ENCODE data around the gene CD93.

GRCh38 chr20:23069108-23069507 is 17.0 kb downstream of the CD93 start:
- TF ChIP-seq EZH2phosphoT487 (IDR thresholded peaks at IDR 0.05) = no peak
- no peak for TF ChIP-seq CTCF (IDR thresholded peaks at IDR 0.05)
- TF ChIP-seq EZH2 (IDR thresholded peaks at IDR 0.05) = no peak
